SU-DHL-6 (cell line): Measurements from ENCODE around the gene INPP4B.

Experiments
- CTCF ChIP-seq: fragments of 200-600 bp; sonication (generic); IDR thresholded peaks from one replicate; pipeline ENCODE4 v1.5.1; 2017; ENCODE audit warnings: antibody characterized with exemption, mild to moderate bottlenecking, low read length, moderate library complexity; ENCODE audit not compliant: insufficient read depth, poor library complexity, severe bottlenecking
- EZH2phosphoT487 ChIP-seq: fragments of 200-600 bp; sonication (generic), shearing (Covaris generic); conservative IDR thresholded peaks from 2 replicates; pipeline ENCODE4 v1.6.1; 2018; ENCODE audit warnings: mild to moderate bottlenecking, antibody characterized with exemption, low read length, moderate library complexity, mixed read lengths

DNA sequence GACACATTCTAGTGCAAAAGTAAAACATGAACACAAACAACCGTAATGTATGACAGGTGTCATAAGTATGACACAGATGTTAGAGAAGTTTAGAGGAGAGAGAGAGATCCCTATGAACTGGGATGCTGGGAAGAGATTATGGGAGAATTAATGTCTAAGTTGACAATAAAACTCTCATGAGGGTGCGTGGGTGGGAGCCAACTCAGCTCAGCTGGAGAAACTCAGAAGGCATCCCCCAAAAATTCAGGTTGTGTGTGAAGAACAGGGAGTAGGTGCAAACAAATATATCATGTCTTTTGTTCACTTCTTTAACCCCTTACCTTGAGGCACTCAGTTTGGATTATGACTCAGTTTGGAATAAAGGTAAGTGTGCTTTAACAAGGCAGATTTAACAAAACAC lies 484.1 kb downstream of the INPP4B start:
- TF ChIP-seq CTCF: no peak
- TF ChIP-seq EZH2phosphoT487: no peak
